GM23338 (cell line): Measurements from ENCODE around the gene SMOC2. TPM values are rescaled to one million over a fixed set of nuclear protein-coding genes. Genes with fewer than 3 reads are reported as not detected.

Experiments used
- ATAC-seq: fragments of 200-7000 bp; cut with Tn5 transposase; 3 replicates; pipeline ENCODE4 v1.9.1; 2020
- DNase-seq: peaks from one replicate; pipeline ENCODE4 v3.0.0-alpha.2; 2015; ENCODE audit warnings: low spot score
- H2AFZ ChIP-seq: fragments of 200-600 bp; sonication (generic); 2 replicates; pipeline ENCODE4 v1.8.0; 2016; ENCODE audit warnings: antibody characterized with exemption, mild to moderate bottlenecking, moderate library complexity
- H3F3A ChIP-seq: fragments of 200-600 bp; sonication (generic); replicated peaks from 2 replicates; pipeline ENCODE4 v1.8.0; 2017; ENCODE audit warnings: antibody characterized with exemption, mixed run types, low read depth
- H3K27ac ChIP-seq: fragments of 200-600 bp; sonication (generic); 2 replicates; pipeline ENCODE4 v1.6.1; 2016; ENCODE audit warnings: low read depth
- H3K27me3 ChIP-seq: fragments of 200-600 bp; sonication (generic); 2 replicates; pipeline ENCODE4 v1.8.0; 2016; ENCODE audit warnings: mild to moderate bottlenecking, mixed run types, moderate library complexity; ENCODE audit not compliant: insufficient read depth
- H3K36me3 ChIP-seq: fragments of 200-600 bp; sonication (generic); 2 replicates; pipeline ENCODE4 v1.8.0; 2016; ENCODE audit warnings: mild to moderate bottlenecking; ENCODE audit not compliant: insufficient read depth
- H3K4me1 ChIP-seq: fragments of 200-600 bp; sonication (generic); 2 replicates; pipeline ENCODE4 v1.8.0; 2016; ENCODE audit warnings: mild to moderate bottlenecking, moderate library complexity; ENCODE audit not compliant: insufficient read depth
- H3K4me2 ChIP-seq: fragments of 200-600 bp; sonication (generic); 2 replicates; pipeline ENCODE4 v1.7.1; 2017; ENCODE audit warnings: mixed run types
- H3K4me3 ChIP-seq: fragments of 200-600 bp; sonication (generic); 2 replicates; pipeline ENCODE4 v1.6.1; 2016; ENCODE audit warnings: mixed run types
- H3K79me2 ChIP-seq: fragments of 200-600 bp; sonication (generic); replicated peaks from 2 replicates; pipeline ENCODE4 v1.8.0; 2017; ENCODE audit warnings: mild to moderate bottlenecking; ENCODE audit not compliant: insufficient read depth
- H3K9me2 ChIP-seq: fragments of 200-600 bp; sonication (generic); 2 replicates; pipeline ENCODE4 v1.8.0; 2017; ENCODE audit not compliant: insufficient read depth
- H4K20me1 ChIP-seq: fragments of 200-600 bp; sonication (generic); replicated peaks from 2 replicates; pipeline ENCODE4 v1.8.0; 2017; ENCODE audit warnings: mild to moderate bottlenecking; ENCODE audit not compliant: insufficient read depth
- H3K27ac Mint-ChIP-seq: 2 replicates; pipeline ENCODE4 v1.8.0; 2020; ENCODE audit warnings: inconsistent platforms, mild to moderate bottlenecking, moderate library complexity, mixed read lengths
- H3K27me3 Mint-ChIP-seq: 3 replicates; pipeline ENCODE4 v1.8.0; 2022; ENCODE audit warnings: low read depth, mild to moderate bottlenecking, moderate library complexity, mixed read lengths, inconsistent platforms; ENCODE audit not compliant: insufficient read depth, poor library complexity
- H3K36me3 Mint-ChIP-seq: 3 replicates; pipeline ENCODE4 v1.8.0; 2021; ENCODE audit warnings: low read depth, mild to moderate bottlenecking, inconsistent platforms, moderate library complexity, mixed read lengths
- H3K4me1 Mint-ChIP-seq: 3 replicates; pipeline ENCODE4 v1.8.0; 2020; ENCODE audit warnings: mild to moderate bottlenecking, inconsistent platforms, mixed read lengths
- H3K4me3 Mint-ChIP-seq: 3 replicates; pipeline ENCODE4 v1.8.0; 2021; ENCODE audit warnings: moderate library complexity, mild to moderate bottlenecking, inconsistent platforms, mixed read lengths
- H3K9me3 Mint-ChIP-seq: 3 replicates; pipeline ENCODE4 v1.8.0; 2020; ENCODE audit warnings: moderate library complexity, mild to moderate bottlenecking, inconsistent platforms, mixed read lengths
- CREB1 ChIP-seq: fragments of 250-450 bp; sonication (Bioruptor Pico); IDR thresholded peaks from 2 replicates; pipeline ENCODE4 v1.5.0; 2020; ENCODE audit warnings: low read depth, mild to moderate bottlenecking, moderate library complexity
- CTCF ChIP-seq, 2 experiments: fragments of 200-600 bp in 1 of 2; sonication (generic) in 1 of 2; conservative IDR thresholded peaks; 2 replicates each; pipeline versions ENCODE4 v1.5.1 to v1.6.1; 2016 to 2017; ENCODE audit warnings: antibody characterized with exemption in 2 of 2, low read depth in 2 of 2, mild to moderate bottlenecking in 2 of 2, moderate library complexity in 1 of 2
- NANOG ChIP-seq: IDR thresholded peaks from 2 replicates; pipeline ENCODE4 v1.6.1; 2016; ENCODE audit warnings: antibody characterized with exemption, borderline replicate concordance
- ZNF331 ChIP-seq: fragments of 250-450 bp; sonication (Bioruptor Pico); IDR thresholded peaks from 2 replicates; pipeline ENCODE4 v1.5.0; 2020; ENCODE audit warnings: low read depth, mild to moderate bottlenecking, moderate library complexity
- ZNF462 ChIP-seq: fragments of 250-450 bp; sonication (Bioruptor Pico); IDR thresholded peaks from 2 replicates; pipeline ENCODE4 v1.5.0; 2020; ENCODE audit warnings: mild to moderate bottlenecking, moderate library complexity
- polyA plus RNA-seq: library from polyadenylated mRNA; unstranded; fragments of >200 nt; fragmentation: Nextera tagmentation; extraction: Ambion mirVana; gene quantifications from 2 replicates; pipeline ENCODE4 v1.2.1, GENCODE V29; 2016
- total RNA-seq: library from RNA; depleted of rRNA; stranded (reverse); fragments of >200 nt; shearing (Covaris generic); gene quantifications from 2 replicates; pipeline ENCODE4 v1.2.3, GENCODE V29; 2014
- TF ChIP-seq, protein P1 (sequence below): IDR thresholded peaks from 2 replicates; pipeline ENCODE4 v1.6.1; 2016; ENCODE audit warnings: antibody characterized with exemption

The SMOC2 gene
- total and polyA plus RNA-seq, 2 experiments from 2014 or later, result 4.3 to 6.5 TPM

- Histone ChIP-seq H3K27ac (no peak overlapping the region), H3K4me2 (no peak overlapping the region), H3F3A (no peaks in the 10 kb centered on the region), H3K4me3 (no peak overlapping the region), H3K79me2 (no peaks in the 10 kb centered on the region), H4K20me1 (no peaks in the 10 kb centered on the region), H2AFZ (no peak overlapping the region), H3K9me2 (no peaks in the 10 kb centered on the region), H3K27me3 (no peaks in the 10 kb centered on the region), H3K36me3 (no peaks in the 10 kb centered on the region), H3K4me1 (peaks cover 30% of the 10 kb centered on the region)
- Mint-ChIP-seq H3K27ac (no peak overlapping the region), H3K9me3 (no peaks in the 10 kb centered on the region; the same call in 2 of the 3 replicates), H3K4me3 (no peak overlapping the region), H3K36me3 (no peaks in the 10 kb centered on the region), H3K4me1 (peaks cover 39% of the 10 kb centered on the region), H3K27me3 (peaks cover 5% of the 10 kb centered on the region)
- DNase-seq (no peak), ATAC-seq (peak; percentile 18)
- TF ChIP-seq NANOG (no peak), ZNF331 (CRISPR knock-in tag) (no peak), CREB1 (CRISPR knock-in tag) (no peak), ZNF462 (CRISPR knock-in tag) (no peak), CTCF (conservative IDR thresholded peaks at IDR 0.05; ENCODE audit: low read depth in 2 of 2) (no peak)
- TF ChIP-seq, protein P1, sequence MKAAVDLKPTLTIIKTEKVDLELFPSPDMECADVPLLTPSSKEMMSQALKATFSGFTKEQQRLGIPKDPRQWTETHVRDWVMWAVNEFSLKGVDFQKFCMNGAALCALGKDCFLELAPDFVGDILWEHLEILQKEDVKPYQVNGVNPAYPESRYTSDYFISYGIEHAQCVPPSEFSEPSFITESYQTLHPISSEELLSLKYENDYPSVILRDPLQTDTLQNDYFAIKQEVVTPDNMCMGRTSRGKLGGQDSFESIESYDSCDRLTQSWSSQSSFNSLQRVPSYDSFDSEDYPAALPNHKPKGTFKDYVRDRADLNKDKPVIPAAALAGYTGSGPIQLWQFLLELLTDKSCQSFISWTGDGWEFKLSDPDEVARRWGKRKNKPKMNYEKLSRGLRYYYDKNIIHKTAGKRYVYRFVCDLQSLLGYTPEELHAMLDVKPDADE, result no peak
These were observed 11.8 kb downstream of the SMOC2 start for GRCh38 chr6:168452685-168453377.
